Measurements from ENCODE around the gene SLC37A4.
A peak's percentile ranks its signal among the peaks of the same experiment; 100 is the strongest.
"Not testable (repeated sequence)": the region's sequence is repeated elsewhere in the genome, so short reads cannot be mapped to it uniquely, and the experiment has no call there.

SLC37A4 gene

GRCh38 chr11:118991486-118992038 lies 39.1 kb downstream of the SLC37A4 start:
- not testable (repeated sequence) for H3K9me3 ChIP-seq (ENCODE audit: insufficient read depth, low read depth, low read length); H3K27me3 ChIP-seq (ENCODE audit: insufficient read depth, low read length); H3K4me3 ChIP-seq (ENCODE audit: low read length); H3K9ac ChIP-seq (ENCODE audit: low read depth, low read length); H3K4me1 ChIP-seq (ENCODE audit: insufficient read depth, low read length); H3K27ac ChIP-seq (ENCODE audit: low read depth, low read length)
- 96% methylated on average over 40 of the region's 44 CpGs for WGBS
- peaks cover 12% of the 10 kb centered on the region for H3K36me3 ChIP-seq (ENCODE audit: insufficient read depth, low read length)

- 89% methylated on average over 5 of the region's 5 CpGs for WGBS
- Histone ChIP-seq H3K27ac (ENCODE audit: low read depth, low read length) (no peak overlapping the region), H3K9ac (ENCODE audit: low read depth, low read length) (no peak overlapping the region), H3K4me3 (ENCODE audit: low read length) (no peak overlapping the region), H3K27me3 (ENCODE audit: insufficient read depth, low read length) (no peaks in the 10 kb centered on the region), H3K36me3 (ENCODE audit: insufficient read depth, low read length) (peaks cover under 1% of the 10 kb centered on the region; the same call in 1 of the 2 replicates), H3K4me1 (ENCODE audit: insufficient read depth, low read length) (no peaks in the 10 kb centered on the region), H3K9me3 (ENCODE audit: insufficient read depth, low read depth, low read length) (peaks cover 2% of the 10 kb centered on the region; the same call in 1 of the 2 replicates)
These were observed 42.4 kb downstream of the SLC37A4 start for GRCh38 chr11:118988280-118988679.

GRCh38 chr11:118984825-118985224 lies 45.9 kb downstream of the SLC37A4 start:
- Histone ChIP-seq H3K4me1 (ENCODE audit: insufficient read depth, low read length) (peaks cover 5% of the 10 kb centered on the region), H3K9me3 (ENCODE audit: insufficient read depth, low read depth, low read length) (no peaks in the 10 kb centered on the region), H3K4me3 (ENCODE audit: low read length) (no peak overlapping the region), H3K27ac (ENCODE audit: low read depth, low read length) (no peak overlapping the region), H3K9ac (ENCODE audit: low read depth, low read length) (no peak overlapping the region), H3K27me3 (ENCODE audit: insufficient read depth, low read length) (peaks cover 5% of the 10 kb centered on the region; the same call in 1 of the 2 replicates), H3K36me3 (ENCODE audit: insufficient read depth, low read length) (no peaks in the 10 kb centered on the region)
- WGBS = 77% methylated on average over 2 of the region's 2 CpGs

- H3K4me1 ChIP-seq (ENCODE audit: insufficient read depth, low read length) = peaks cover 10% of the 10 kb centered on the region
- H3K27ac ChIP-seq (ENCODE audit: low read depth, low read length); H3K9ac ChIP-seq (ENCODE audit: low read depth, low read length); H3K36me3 ChIP-seq (ENCODE audit: insufficient read depth, low read length); H3K9me3 ChIP-seq (ENCODE audit: insufficient read depth, low read depth, low read length); H3K27me3 ChIP-seq (ENCODE audit: insufficient read depth, low read length); H3K4me3 ChIP-seq (ENCODE audit: low read length): not testable (repeated sequence)
- 85% methylated on average over 8 of the region's 8 CpGs for WGBS
These were observed 46.3 kb downstream of the SLC37A4 start for GRCh38 chr11:118984337-118984736.

GRCh38 chr11:118980191-118980881 lies 50.3 kb downstream of the SLC37A4 start:
- H3K4me3 ChIP-seq (ENCODE audit: low read length) = peak overlapping the region; percentile 23; the same call in 1 of the 2 replicates
- H3K27me3 ChIP-seq (ENCODE audit: insufficient read depth, low read length) = peaks cover 5% of the 10 kb centered on the region; the same call in 1 of the 2 replicates
- WGBS = 49% methylated on average over 21 of the region's 21 CpGs
- H3K4me1 ChIP-seq (ENCODE audit: insufficient read depth, low read length) = peaks cover 18% of the 10 kb centered on the region
- no peak overlapping the region for H3K9ac ChIP-seq (ENCODE audit: low read depth, low read length)
- no peak overlapping the region for H3K27ac ChIP-seq (ENCODE audit: low read depth, low read length)
- no peaks in the 10 kb centered on the region for H3K9me3 ChIP-seq (ENCODE audit: insufficient read depth, low read depth, low read length)
- no peaks in the 10 kb centered on the region for H3K36me3 ChIP-seq (ENCODE audit: insufficient read depth, low read length)

GRCh38 chr11:118979434-118979833 lies 51.2 kb downstream of the SLC37A4 start:
- WGBS = 66% methylated on average over 9 of the region's 9 CpGs
- no peaks in the 10 kb centered on the region for H3K36me3 ChIP-seq (ENCODE audit: insufficient read depth, low read length)
- H3K4me1 ChIP-seq (ENCODE audit: insufficient read depth, low read length) = peaks cover 18% of the 10 kb centered on the region
- H3K9me3 ChIP-seq (ENCODE audit: insufficient read depth, low read depth, low read length) = no peaks in the 10 kb centered on the region
- H3K27ac ChIP-seq (ENCODE audit: low read depth, low read length) = no peak overlapping the region
- H3K27me3 ChIP-seq (ENCODE audit: insufficient read depth, low read length) = peaks cover 5% of the 10 kb centered on the region; the same call in 1 of the 2 replicates
- H3K4me3 ChIP-seq (ENCODE audit: low read length) = no peak overlapping the region
- no peak overlapping the region for H3K9ac ChIP-seq (ENCODE audit: low read depth, low read length)

GRCh38 chr11:118975771-118976709 lies 54.6 kb downstream of the SLC37A4 start:
- H3K4me3 ChIP-seq (ENCODE audit: low read length) = no peak overlapping the region
- no peak overlapping the region for H3K27ac ChIP-seq (ENCODE audit: low read depth, low read length)
- H3K36me3 ChIP-seq (ENCODE audit: insufficient read depth, low read length) = no peaks in the 10 kb centered on the region
- H3K4me1 ChIP-seq (ENCODE audit: insufficient read depth, low read length) = peaks cover 18% of the 10 kb centered on the region
- 94% methylated on average over 15 of the region's 15 CpGs for WGBS
- H3K9me3 ChIP-seq (ENCODE audit: insufficient read depth, low read depth, low read length) = no peaks in the 10 kb centered on the region
- H3K9ac ChIP-seq (ENCODE audit: low read depth, low read length) = no peak overlapping the region
- peaks cover 5% of the 10 kb centered on the region; the same call in 1 of the 2 replicates for H3K27me3 ChIP-seq (ENCODE audit: insufficient read depth, low read length)
